C4-2B (cell line): ENCODE data around the gene TADA2B.

Experiments
- CTCF ChIP-seq: fragments of 450-650 bp; conservative IDR thresholded peaks from 2 replicates; pipeline ENCODE4 v1.5.1; 2017; ENCODE audit warnings: mild to moderate bottlenecking
- ZFX ChIP-seq: fragments of 450-650 bp; IDR thresholded peaks from 2 replicates; pipeline ENCODE4 v1.6.1; 2017

GRCh38 chr4:7067126-7067451 lies 23.9 kb downstream of the TADA2B start:
- no peak for TF ChIP-seq CTCF
- no peak for TF ChIP-seq ZFX
